Stomach (tissue), 4 donors: ENCODE measurements around the gene LNPEP.

Experiments used
- EP300 ChIP-seq: sonication (generic); formaldehyde crosslinking; IDR thresholded peaks from one replicate; pipeline ENCODE4 v1.6.1; 2017; ENCODE audit warnings: antibody characterized with exemption
- POLR2AphosphoS5 ChIP-seq, 3 donors: sonication (generic); formaldehyde crosslinking; IDR thresholded peaks; one replicate each; pipeline ENCODE4 v1.6.1; 2016; ENCODE audit warnings: antibody characterized with exemption in 3 of 3
- TF ChIP-seq, protein P1 (sequence below), 7 experiments: fragments of 450-650 bp in 4 of 7; fragments of 200-600 bp in 3 of 7; sonication (generic) in 3 of 7; IDR thresholded peaks; one replicate each; pipeline ENCODE4 v1.5.1; 2016 to 2019; ENCODE audit warnings: antibody characterized with exemption in 7 of 7, control low read depth in 2 of 7, mild to moderate bottlenecking in 1 of 7

DNA sequence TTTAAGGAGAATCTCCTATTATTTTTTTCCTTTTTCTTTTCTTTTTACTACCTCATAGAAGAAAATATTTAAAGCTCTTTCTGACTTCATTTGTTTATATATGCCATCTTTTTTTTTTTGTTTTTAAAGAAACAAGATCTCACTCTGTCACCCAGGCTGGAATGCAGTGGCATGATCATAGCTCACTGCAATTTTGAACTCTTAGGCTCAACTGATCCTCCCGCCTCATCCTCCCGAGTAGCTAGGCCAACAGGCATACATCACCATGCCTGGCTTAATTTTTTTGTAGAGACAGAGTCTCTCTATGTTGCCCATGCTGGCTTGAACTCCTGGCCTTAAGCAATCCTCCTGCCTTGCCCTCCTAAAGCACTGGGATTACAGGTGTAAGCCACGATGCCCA is 59.5 kb downstream of the LNPEP start:
- TF ChIP-seq POLR2AphosphoS5 (IDR thresholded peaks at IDR 0.05) (no peak), EP300 (no peak)
- TF ChIP-seq, protein P1, sequence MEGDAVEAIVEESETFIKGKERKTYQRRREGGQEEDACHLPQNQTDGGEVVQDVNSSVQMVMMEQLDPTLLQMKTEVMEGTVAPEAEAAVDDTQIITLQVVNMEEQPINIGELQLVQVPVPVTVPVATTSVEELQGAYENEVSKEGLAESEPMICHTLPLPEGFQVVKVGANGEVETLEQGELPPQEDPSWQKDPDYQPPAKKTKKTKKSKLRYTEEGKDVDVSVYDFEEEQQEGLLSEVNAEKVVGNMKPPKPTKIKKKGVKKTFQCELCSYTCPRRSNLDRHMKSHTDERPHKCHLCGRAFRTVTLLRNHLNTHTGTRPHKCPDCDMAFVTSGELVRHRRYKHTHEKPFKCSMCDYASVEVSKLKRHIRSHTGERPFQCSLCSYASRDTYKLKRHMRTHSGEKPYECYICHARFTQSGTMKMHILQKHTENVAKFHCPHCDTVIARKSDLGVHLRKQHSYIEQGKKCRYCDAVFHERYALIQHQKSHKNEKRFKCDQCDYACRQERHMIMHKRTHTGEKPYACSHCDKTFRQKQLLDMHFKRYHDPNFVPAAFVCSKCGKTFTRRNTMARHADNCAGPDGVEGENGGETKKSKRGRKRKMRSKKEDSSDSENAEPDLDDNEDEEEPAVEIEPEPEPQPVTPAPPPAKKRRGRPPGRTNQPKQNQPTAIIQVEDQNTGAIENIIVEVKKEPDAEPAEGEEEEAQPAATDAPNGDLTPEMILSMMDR (IDR thresholded peaks at IDR 0.05): no peak
